ENCODE data around the gene ADCY5.

DNA sequence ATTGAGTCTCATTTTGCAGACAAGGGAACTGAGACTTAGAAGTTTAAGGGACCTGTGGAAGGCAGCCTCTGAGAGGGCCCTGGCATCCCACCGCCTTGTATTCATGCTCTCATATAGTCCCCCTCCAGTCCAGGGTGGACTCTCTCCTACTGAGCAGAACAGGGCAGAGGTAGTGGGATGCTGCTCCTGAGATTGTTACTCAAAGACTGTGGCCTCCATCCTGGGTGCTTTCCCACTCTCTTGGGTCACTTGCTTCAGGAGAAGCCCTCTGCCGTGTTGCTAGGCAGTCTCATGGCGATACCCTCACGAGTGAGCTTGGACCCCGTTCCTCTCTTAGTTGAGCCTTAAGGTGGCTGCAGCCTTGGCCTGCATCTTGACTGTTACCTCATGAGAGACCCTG, 22.2 kb upstream of the ADCY5 start:
- no peak for TF ChIP-seq POLR2A (IDR thresholded peaks at IDR 0.05)
- no peak for TF ChIP-seq CTCF (IDR thresholded peaks at IDR 0.05)

Data from lower leg skin (tissue), 3 donors.